Right lobe of liver (tissue), 4 donors: Measurements from ENCODE around the gene EPHA3.

Experiments
- CTCF ChIP-seq, 4 donors: fragments of 200-600 bp in 3 of 4; fragments of 450-650 bp in 1 of 4; IDR thresholded peaks; one replicate each; pipeline versions ENCODE4 v1.5.1 to v1.8.0; 2016 to 2022; ENCODE audit warnings: antibody characterized with exemption in 4 of 4, mild to moderate bottlenecking in 2 of 4
- POLR2A ChIP-seq: fragments of 450-650 bp; IDR thresholded peaks from one replicate; pipeline ENCODE4 v1.6.1; 2017; ENCODE audit warnings: antibody characterized with exemption, mild to moderate bottlenecking
- donor health status: DM: no; HTN: no; CAD: no.
- donor health status: DM: no; HTN: no; CAD: no.
- donor health status: DM: no; HTN: yes; CAD: no.

GRCh38 chr3:89332793-89333192, 225.4 kb downstream of the EPHA3 start:
- TF ChIP-seq CTCF (IDR thresholded peaks at IDR 0.05) (no peak), POLR2A (no peak)
